HCT116 (cell line): ENCODE results near the gene ORMDL2. TPM values are rescaled to one million over a fixed set of nuclear protein-coding genes. Genes with fewer than 3 reads are reported as not detected.

Experiments used
- ATAC-seq: fragments of 200-7000 bp; cut with Tn5 transposase; 2 replicates; pipeline ENCODE4 v1.9.1; 2020; ENCODE audit warnings: mild to moderate bottlenecking, moderate library complexity
- BruUV-seq: library from RNA; stranded (reverse); fragments of 400-500 nt; replicated peaks from 2 replicates; lab custom pipeline; 2021; lab: Mats Ljungman, UMichigan
- CTCF ChIA-PET: fragments of 300-600 bp; sonication (Branson Sonifier 250); formaldehyde crosslinking; loops from one replicate; lab custom pipeline; 2021; ENCODE audit warnings: antibody characterized with exemption; lab: Charles Lee
- POLR2A ChIA-PET: fragments of 300-600, 350-600 bp; sonication (Branson Sonifier 250); formaldehyde crosslinking; loops from one replicate; lab custom pipeline; 2021; ENCODE audit warnings: antibody characterized with exemption; lab: Charles Lee
- RAD21 ChIA-PET, 2 experiments: fragments of 300-600 bp; sonication (Branson Sonifier 250); formaldehyde crosslinking; loops; one replicate each; lab custom pipeline; 2023; ENCODE audit warnings: low total read pairs in 2 of 2; ENCODE audit not compliant: uncharacterized antibody in 2 of 2, unreplicated experiment in 2 of 2, low non-redundant PET in 1 of 2; lab: Charles Lee
- DNase-seq: peaks from one replicate; pipeline ENCODE4 v3.0.0-alpha.2; 2010; ENCODE audit warnings: low read depth, low spot score
- H2AFZ ChIP-seq: fragments of 200-600 bp; shearing (Covaris generic), sonication (generic); 2 replicates; pipeline ENCODE4 v1.6.1; 2017; ENCODE audit warnings: low read depth, mixed run types, mixed read lengths, antibody characterized with exemption, low read length; ENCODE audit not compliant: poor library complexity, severe bottlenecking
- H3K27ac ChIP-seq: 2 replicates; pipeline ENCODE4 v1.5.1; 2012; ENCODE audit warnings: low read depth, low read length
- H3K27me3 ChIP-seq: fragments of 200-600 bp; sonication (generic); 2 replicates; pipeline ENCODE4 v1.6.1; 2016; ENCODE audit warnings: mixed run types, low read length, mixed read lengths; ENCODE audit not compliant: insufficient read depth
- H3K36me3 ChIP-seq, 2 experiments: fragments of 200-500 bp in 1 of 2; fragments of 200-600 bp in 1 of 2; sonication (Bioruptor generic) in 1 of 2; sonication (generic) in 1 of 2; 2 replicates each; pipeline versions ENCODE4 v1.5.1 to v1.6.1; 2014 to 2016; ENCODE audit warnings: low read length in 2 of 2, inconsistent platforms in 1 of 2, mixed read lengths in 1 of 2, mixed run types in 1 of 2; ENCODE audit not compliant: insufficient read depth in 2 of 2, control insufficient read depth in 1 of 2
- H3K4me1 ChIP-seq, 2 experiments: fragments of 200-600 bp in 1 of 2; sonication (generic) in 1 of 2; 2 replicates each; pipeline versions ENCODE4 v1.5.1 to v1.6.1; 2012 to 2017; ENCODE audit warnings: low read length in 2 of 2, inconsistent platforms in 1 of 2, mild to moderate bottlenecking in 1 of 2, mixed read lengths in 1 of 2, mixed run types in 1 of 2, moderate library complexity in 1 of 2; ENCODE audit not compliant: insufficient read depth in 2 of 2, control insufficient read depth in 1 of 2
- H3K4me2 ChIP-seq: fragments of 200-600 bp; sonication (generic); 2 replicates; pipeline ENCODE4 v1.6.1; 2017; ENCODE audit warnings: mixed run types, low read length, mixed read lengths
- H3K4me3 ChIP-seq, 2 experiments: fragments of 200-600 bp in 1 of 2; sonication (generic) in 1 of 2; replicated peaks in 1 of 2; 2 replicates each; pipeline ENCODE4 v1.5.1; 2011 to 2016; ENCODE audit warnings: low read length in 2 of 2, control low read depth in 1 of 2, low read depth in 1 of 2, mild to moderate bottlenecking in 1 of 2, mixed read lengths in 1 of 2, mixed run types in 1 of 2
- H3K79me2 ChIP-seq: fragments of 200-600 bp; sonication (generic); 2 replicates; pipeline ENCODE4 v1.6.1; 2017; ENCODE audit warnings: mild to moderate bottlenecking, mixed run types, low read length, moderate library complexity, mixed read lengths; ENCODE audit not compliant: insufficient read depth
- H3K9ac ChIP-seq: fragments of 200-600 bp; sonication (generic); 2 replicates; pipeline ENCODE4 v1.6.1; 2016; ENCODE audit warnings: low read length, mixed read lengths
- H3K9me2 ChIP-seq: fragments of 200-600 bp; sonication (generic), shearing (Covaris generic); 2 replicates; pipeline ENCODE4 v1.6.1; 2017; ENCODE audit warnings: mixed run types, mild to moderate bottlenecking, moderate library complexity; ENCODE audit not compliant: insufficient read depth
- H3K9me3 ChIP-seq, 2 experiments: fragments of 200-500 bp in 1 of 2; fragments of 200-600 bp in 1 of 2; sonication (Bioruptor generic) in 1 of 2; sonication (generic) in 1 of 2; 2 replicates each; pipeline ENCODE4 v1.6.1; 2014 to 2017; ENCODE audit warnings: low read length in 2 of 2, mixed read lengths in 2 of 2, inconsistent platforms in 1 of 2, low read depth in 1 of 2, mild to moderate bottlenecking in 1 of 2, mixed run types in 1 of 2, moderate library complexity in 1 of 2; ENCODE audit not compliant: control insufficient read depth in 1 of 2, insufficient read depth in 1 of 2
- H4K20me1 ChIP-seq: fragments of 200-600 bp; sonication (generic), shearing (Covaris generic); 2 replicates; pipeline ENCODE4 v1.6.1; 2017; ENCODE audit warnings: mixed run types, mild to moderate bottlenecking, moderate library complexity; ENCODE audit not compliant: insufficient read depth
- EGR1 ChIP-seq: IDR thresholded peaks from 2 replicates; pipeline ENCODE4 v1.6.1; 2012; ENCODE audit warnings: low read depth
- EZH2 ChIP-seq: fragments of 200-600 bp; sonication (generic); IDR thresholded peaks from 2 replicates; pipeline ENCODE4 v1.6.1; 2017; ENCODE audit warnings: antibody characterized with exemption, mixed run types
- EZH2phosphoT487 ChIP-seq: fragments of 200-600 bp; IDR thresholded peaks from 2 replicates; pipeline ENCODE4 v1.6.1; 2018; ENCODE audit warnings: antibody characterized with exemption, borderline replicate concordance
- POLR2A ChIP-seq: IDR thresholded peaks from 2 replicates; pipeline ENCODE4 v1.7.0; 2011; ENCODE audit warnings: borderline replicate concordance; ENCODE audit not compliant: insufficient read depth, insufficient read length; ENCODE audit errors: extremely low read depth
- YY1 ChIP-seq: IDR thresholded peaks from 2 replicates; pipeline ENCODE4 v1.6.1; 2011; ENCODE audit warnings: low read length, low read depth, moderate library complexity, mild to moderate bottlenecking; ENCODE audit not compliant: insufficient replicate concordance; ENCODE audit errors: extremely low read depth
- ZFX ChIP-seq: fragments of 450-650 bp; IDR thresholded peaks from 2 replicates; pipeline ENCODE4 v1.6.1; 2017
- intact Hi-C: fragments of 100-400 bp; cut with micrococcal nuclease; formaldehyde crosslinking; loops from 2 replicates; pipeline ENCODE4 v1.10.0; 2022
- total RNA-seq: library from RNA; stranded (reverse); gene quantifications from one replicate; pipeline ENCODE4 v1.2.1, GENCODE V29; 2021; ENCODE audit not compliant: unreplicated experiment
- TF ChIP-seq, protein P1 (sequence below): IDR thresholded peaks from 2 replicates; pipeline ENCODE4 v1.6.1; 2012
- TF ChIP-seq, protein P2 (sequence below): IDR thresholded peaks from 2 replicates; pipeline ENCODE4 v1.6.1; 2011; ENCODE audit warnings: mild to moderate bottlenecking, low read length, moderate library complexity; ENCODE audit not compliant: insufficient replicate concordance; ENCODE audit errors: extremely low read depth
- TF ChIP-seq, protein P3 (sequence below): IDR thresholded peaks from 2 replicates; pipeline ENCODE4 v1.6.1; 2012

Gene ORMDL2
- total RNA-seq, 1 experiment from 2014 or later: 25.5 TPM

DNA sequence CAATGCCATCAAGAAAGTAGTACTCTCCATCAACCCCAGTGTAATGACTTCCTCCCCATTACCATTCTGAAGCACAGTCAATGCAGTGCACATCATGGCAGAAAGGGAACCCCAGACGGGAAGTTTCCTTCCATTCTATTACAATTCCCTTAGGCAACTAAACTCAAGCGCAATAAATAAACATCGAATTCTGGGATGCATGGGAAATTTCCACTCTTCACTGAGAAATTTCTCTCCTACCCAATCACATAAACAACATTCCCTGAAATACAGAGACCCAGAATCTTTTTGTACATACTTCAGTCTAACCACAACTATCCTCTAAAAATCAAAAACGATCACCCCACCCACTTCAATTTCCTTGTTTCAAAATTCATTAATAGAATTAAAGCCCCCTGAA, 20.3 kb upstream of the ORMDL2 start:
- H3K27me3 ChIP-seq: no peaks in the 10 kb centered on the region
- peaks cover 59% of the 10 kb centered on the region for H3K79me2 ChIP-seq
- no peaks in the 10 kb centered on the region for H3K4me1 ChIP-seq
- ChIA-PET POLR2A (no interaction called here), CTCF (interaction anchor here (0.6 to 2.8 kb wide), 7 partner anchors 11 to 68 kb away, joined by 3 to 19 read pairs (median 4); partner anchors contain the start of gene CD63), RAD21 (interaction anchor here in 1 of 2 experiments (1.0 kb wide), 1 partner anchor 59 kb away, joined by 4 read pairs; no protein-coding TSS in a partner anchor)
- DNase-seq: no peak
- no peak overlapping the region for H3K4me2 ChIP-seq
- BruUV-seq: no TSS peak
- no peaks in the 10 kb centered on the region for H3K9me3 ChIP-seq
- TF ChIP-seq, protein P1, sequence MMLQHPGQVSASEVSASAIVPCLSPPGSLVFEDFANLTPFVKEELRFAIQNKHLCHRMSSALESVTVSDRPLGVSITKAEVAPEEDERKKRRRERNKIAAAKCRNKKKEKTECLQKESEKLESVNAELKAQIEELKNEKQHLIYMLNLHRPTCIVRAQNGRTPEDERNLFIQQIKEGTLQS: no peak
- TF ChIP-seq, protein P2, sequence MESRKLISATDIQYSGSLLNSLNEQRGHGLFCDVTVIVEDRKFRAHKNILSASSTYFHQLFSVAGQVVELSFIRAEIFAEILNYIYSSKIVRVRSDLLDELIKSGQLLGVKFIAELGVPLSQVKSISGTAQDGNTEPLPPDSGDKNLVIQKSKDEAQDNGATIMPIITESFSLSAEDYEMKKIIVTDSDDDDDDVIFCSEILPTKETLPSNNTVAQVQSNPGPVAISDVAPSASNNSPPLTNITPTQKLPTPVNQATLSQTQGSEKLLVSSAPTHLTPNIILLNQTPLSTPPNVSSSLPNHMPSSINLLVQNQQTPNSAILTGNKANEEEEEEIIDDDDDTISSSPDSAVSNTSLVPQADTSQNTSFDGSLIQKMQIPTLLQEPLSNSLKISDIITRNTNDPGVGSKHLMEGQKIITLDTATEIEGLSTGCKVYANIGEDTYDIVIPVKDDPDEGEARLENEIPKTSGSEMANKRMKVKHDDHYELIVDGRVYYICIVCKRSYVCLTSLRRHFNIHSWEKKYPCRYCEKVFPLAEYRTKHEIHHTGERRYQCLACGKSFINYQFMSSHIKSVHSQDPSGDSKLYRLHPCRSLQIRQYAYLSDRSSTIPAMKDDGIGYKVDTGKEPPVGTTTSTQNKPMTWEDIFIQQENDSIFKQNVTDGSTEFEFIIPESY: no peak
- no peak for TF ChIP-seq EZH2
- TF ChIP-seq POLR2A: no peak
- TF ChIP-seq, protein P3, sequence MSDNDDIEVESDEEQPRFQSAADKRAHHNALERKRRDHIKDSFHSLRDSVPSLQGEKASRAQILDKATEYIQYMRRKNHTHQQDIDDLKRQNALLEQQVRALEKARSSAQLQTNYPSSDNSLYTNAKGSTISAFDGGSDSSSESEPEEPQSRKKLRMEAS: no peak
- no peak for ATAC-seq
- no peak overlapping the region for H3K27ac ChIP-seq
- peaks cover 43 to 47% of the 10 kb centered on the region in 2 experiments for H3K36me3 ChIP-seq
- no peak overlapping the region for H2AFZ ChIP-seq
- H3K9me2 ChIP-seq: no peaks in the 10 kb centered on the region
- no peak overlapping the region for H3K9ac ChIP-seq
- intact Hi-C loops: loop anchor here (2.0 to 10.0 kb wide), 2 partner anchors 59 to 143 kb away; no protein-coding TSS in a partner anchor
- no peak overlapping the region for H3K4me3 ChIP-seq
- 0 out of 2 replicates have a peak, but pooled peaks cover 3% of the 10 kb centered on the region for H4K20me1 ChIP-seq

DNA sequence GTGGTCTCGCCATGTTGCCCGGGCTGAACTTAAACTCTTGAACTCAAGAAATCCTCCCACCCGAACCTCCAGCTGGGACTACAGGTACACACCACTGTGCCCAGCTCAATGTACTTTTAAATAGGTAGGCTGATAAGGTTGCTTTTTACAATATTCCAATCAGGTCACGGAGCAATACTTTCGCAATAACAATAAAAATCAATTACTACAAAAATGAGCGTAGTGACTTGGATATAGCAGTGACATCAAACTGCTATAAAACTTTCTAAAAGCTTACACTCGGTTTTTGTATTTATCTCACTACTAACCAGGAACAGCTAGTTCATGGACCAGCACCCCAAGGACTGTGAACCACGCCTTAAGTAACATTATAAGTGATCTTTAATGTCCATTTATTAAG, 10.9 kb upstream of the ORMDL2 start:
- no peak overlapping the region for H2AFZ ChIP-seq
- H3K79me2 ChIP-seq: peaks cover 99% of the 10 kb centered on the region
- no peaks in the 10 kb centered on the region for H3K27me3 ChIP-seq
- TF ChIP-seq EGR1 (no peak), ZFX (no peak), YY1 (no peak), EZH2phosphoT487 (no peak)
- no peaks in the 10 kb centered on the region for H3K9me3 ChIP-seq
- H3K27ac ChIP-seq: no peak overlapping the region
- POLR2A ChIA-PET: interaction anchor here (0.7 kb wide), 2 partner anchors 129 to 1119 kb away, joined by 3 to 4 read pairs; no protein-coding TSS in a partner anchor
- peaks cover 10% of the 10 kb centered on the region; the same call in 1 of the 2 replicates for H4K20me1 ChIP-seq
- H3K9me2 ChIP-seq: no peaks in the 10 kb centered on the region
- ATAC-seq (no peak), DNase-seq (no peak)
- CTCF ChIA-PET: interaction anchor here (1.2 to 1.5 kb wide), 2 partner anchors 11 to 69 kb away, joined by 3 read pairs; no protein-coding TSS in a partner anchor
- no TSS peak for BruUV-seq
- no peak overlapping the region for H3K9ac ChIP-seq
- RAD21 ChIA-PET: no interaction called here
- H3K4me2 ChIP-seq: no peak overlapping the region
- intact Hi-C loops: no loop called here
- H3K4me1 ChIP-seq: peaks cover 12 to 24% of the 10 kb centered on the region in 2 experiments
- H3K36me3 ChIP-seq: peaks cover 6 to 13% of the 10 kb centered on the region in 2 experiments; a peak in 2 of 4 replicates
- H3K4me3 ChIP-seq: no peak overlapping the region
